HG03103 (cell line): ENCODE results near the gene ARHGEF28.

ENCODE experiments used
- ATAC-seq: cut with Tn5 transposase; IDR thresholded peaks from one replicate; pipeline ENCODE4 v1.9.1; 2021; ENCODE audit warnings: low read depth; ENCODE audit not compliant: unreplicated experiment

ARHGEF28 gene

GRCh38 chr5:73648515-73648914, 22.5 kb downstream of the ARHGEF28 start:
- ATAC-seq = no peak

DNA sequence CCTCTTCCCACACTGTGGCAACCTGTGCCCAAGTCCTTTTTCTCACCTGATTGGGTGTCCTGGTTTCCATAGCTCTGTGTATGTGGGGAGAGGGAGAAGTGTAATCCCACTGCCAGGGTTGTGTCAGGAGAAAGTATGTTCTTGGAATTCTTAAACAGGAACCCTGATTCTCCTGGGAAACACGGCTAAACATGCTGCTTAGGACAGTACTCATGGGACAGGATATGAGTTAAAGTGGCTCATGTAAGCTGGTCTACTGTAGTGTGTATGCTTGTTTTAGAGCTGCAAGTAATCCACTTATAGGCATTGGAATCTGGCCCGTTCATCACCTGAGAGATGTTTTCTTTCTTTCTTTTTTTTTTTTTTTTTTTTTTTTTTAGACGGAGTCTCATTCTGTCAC, 23.9 kb downstream of the ARHGEF28 start:
- no peak for ATAC-seq

DNA sequence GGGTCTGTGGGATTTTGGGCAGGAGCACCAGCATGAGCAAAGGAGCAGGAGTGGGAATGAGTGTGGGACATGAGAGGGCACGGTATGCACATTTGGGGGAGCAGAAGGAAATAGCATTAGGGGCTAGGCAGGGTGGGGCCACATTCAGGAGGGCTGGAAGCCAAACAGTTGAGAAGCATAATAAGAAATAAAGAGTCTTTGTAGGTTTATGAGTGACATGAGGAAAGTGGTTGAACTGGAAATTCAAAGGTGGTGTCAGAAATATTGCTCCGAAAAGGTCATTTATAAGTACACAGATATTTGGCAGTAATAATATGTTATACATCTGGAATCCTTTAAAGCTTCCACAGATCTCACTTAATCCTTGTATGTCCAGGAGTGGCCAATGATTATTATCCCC, 26.4 kb downstream of the ARHGEF28 start:
- no peak for ATAC-seq

DNA sequence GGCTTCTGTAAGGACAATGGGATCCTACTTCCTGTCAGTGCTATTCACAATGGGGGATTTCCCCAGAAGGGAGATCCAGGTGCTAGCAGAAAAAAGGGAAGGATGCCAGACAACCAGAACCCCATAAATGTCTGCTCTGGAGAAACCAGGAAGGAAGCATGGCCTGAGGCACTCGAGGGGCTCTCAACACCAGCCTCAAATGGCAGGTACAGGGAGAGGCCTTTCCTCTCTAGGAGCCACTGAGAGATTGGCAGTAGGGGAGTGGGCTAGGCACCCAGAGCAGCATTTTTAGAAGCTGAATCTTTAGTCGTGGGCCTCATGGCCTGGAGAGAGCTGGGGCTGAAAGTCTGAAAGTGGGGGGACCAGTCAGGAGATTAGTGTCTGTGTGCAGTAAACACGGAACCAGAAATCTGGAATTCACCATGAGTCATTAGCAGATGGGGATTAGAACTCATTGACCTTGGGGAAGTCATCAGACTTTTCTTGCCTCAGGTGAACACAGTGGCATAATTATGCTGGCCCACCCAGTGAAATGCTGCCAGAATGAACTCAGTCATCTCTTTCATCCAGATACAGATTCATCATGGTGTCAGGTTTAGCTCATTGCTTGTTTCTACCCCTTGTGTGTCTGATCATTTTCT, 28.3 kb downstream of the ARHGEF28 start:
- ATAC-seq = no peak

DNA sequence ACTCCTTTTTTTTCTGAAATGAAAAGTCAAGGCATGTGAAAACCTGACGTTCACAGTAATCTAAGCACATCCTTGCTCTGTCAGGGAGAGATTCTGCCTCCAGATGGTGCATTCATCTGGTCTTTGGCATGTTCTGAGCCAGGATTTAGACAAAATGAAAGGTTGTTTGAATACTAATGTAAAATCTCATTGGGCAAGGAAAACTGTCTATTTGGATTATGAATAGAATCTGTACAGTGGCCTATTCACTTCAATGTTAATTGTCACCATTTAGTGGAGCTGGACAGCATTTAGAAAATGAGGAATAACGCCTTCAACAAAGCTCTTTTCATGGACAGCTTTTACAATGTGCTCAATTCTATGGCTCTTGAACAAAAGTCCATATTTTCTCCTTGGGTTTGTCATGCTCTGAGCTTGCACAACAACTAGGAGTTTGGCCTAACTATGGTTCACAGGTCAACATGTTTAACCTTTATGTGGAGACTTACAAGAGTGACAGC, 28.9 kb downstream of the ARHGEF28 start:
- no peak for ATAC-seq

DNA sequence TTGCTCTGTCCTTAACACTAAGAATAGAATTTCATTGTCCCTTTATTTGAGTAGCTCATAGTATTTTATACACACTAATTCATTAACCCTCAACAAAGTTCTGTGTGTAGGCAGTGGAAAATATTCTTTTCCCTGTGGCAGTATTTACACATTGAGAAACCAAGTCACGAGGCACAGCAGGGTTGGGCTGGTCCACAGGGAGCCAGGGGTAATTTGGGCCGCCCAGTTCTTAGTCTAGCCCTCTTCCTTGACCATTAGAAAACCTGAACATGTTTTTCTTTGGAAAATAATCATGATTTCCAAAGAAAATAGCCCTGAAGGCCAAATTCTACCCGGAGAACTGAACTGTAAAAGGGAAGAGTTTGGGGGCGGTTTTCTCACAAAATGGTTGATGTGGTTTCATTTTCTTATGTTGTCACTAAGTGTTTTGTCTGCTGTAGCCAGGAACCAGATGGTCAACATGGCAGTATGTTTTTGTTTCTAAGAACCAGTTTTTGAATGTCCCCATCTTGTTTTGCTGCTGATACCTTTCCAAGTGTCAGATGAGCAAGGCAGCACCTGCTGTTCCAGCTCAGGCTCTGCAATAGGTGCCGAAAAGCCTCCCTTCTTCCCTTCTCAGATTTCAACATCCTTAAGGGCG, 29.6 kb downstream of the ARHGEF28 start:
- ATAC-seq = no peak

GRCh38 chr5:73661753-73662152, 35.8 kb downstream of the ARHGEF28 start:
- no peak for ATAC-seq

GRCh38 chr5:73663161-73663859, 37.3 kb downstream of the ARHGEF28 start:
- no peak for ATAC-seq

DNA sequence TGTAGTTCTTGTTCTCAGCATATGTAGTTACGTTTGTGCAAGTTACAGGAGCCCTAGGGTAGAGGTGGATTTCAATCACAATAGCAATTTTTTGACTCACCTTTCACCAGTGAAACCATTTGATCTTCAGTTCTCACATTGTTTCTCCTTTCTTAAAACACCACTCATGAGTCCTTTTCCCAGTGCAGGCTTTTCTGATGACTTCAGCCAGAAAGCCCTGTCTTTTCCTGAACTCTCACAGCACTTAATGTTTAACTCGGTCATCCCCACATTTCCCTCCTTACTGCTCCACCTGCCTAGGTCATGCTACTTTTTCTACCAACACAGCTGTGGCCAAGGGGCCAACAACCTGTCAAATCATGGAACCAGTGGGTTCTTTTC, 37.9 kb downstream of the ARHGEF28 start:
- no peak for ATAC-seq

- ATAC-seq = no peak
Measured at GRCh38 chr5:73664796-73665195, 38.8 kb downstream of the ARHGEF28 start.

DNA sequence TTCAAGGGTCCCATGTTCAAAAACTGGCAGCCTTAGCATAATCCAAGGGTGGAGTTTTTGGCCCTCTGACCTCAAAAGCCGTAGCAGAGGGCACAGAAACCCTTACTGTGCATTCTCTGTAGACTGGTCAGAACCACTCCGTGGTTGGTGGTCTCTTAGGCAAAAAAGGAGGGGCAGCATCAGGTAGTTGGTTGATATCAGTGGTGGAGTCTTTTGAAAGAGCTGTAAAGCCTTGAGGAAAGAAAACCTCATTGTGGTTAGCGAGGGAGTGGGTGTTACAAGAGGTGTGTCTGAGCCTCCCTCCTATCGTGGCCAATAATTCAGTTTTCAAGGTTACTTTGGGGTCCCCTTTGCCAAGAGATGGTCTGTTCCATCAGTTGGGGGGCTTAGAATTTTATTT, 40.9 kb downstream of the ARHGEF28 start:
- no peak for ATAC-seq

GRCh38 chr5:73668017-73668416, 42.0 kb downstream of the ARHGEF28 start:
- no peak for ATAC-seq

DNA sequence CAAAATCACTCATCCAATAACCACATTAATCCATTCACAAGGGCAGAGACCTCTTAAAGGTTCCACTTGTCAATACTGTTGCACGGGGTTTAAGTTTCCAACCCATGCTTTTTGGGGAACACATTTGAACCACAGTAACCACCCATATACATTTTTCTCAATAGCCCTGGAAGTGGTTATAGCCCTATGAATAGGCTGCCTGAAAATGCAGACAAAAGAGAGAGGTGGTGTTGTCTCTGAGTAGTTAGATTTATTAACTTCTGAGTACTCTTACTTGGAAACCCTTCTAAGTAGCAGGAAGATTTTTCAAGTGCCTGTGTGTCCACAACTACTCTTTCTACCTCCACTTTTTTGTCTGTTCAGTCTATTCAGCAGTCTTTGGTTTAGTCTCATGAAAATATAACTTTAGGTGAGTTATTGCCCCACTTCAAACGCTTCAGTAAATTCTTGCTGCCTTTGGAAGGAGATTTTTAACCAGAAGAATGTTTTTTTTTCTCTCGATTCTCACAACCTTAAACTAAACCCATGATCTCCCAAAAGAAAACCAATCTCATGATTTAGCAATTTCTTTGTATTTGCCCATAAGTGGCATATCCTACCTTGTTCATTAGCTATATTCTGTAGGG, 42.6 kb downstream of the ARHGEF28 start:
- ATAC-seq = no peak

DNA sequence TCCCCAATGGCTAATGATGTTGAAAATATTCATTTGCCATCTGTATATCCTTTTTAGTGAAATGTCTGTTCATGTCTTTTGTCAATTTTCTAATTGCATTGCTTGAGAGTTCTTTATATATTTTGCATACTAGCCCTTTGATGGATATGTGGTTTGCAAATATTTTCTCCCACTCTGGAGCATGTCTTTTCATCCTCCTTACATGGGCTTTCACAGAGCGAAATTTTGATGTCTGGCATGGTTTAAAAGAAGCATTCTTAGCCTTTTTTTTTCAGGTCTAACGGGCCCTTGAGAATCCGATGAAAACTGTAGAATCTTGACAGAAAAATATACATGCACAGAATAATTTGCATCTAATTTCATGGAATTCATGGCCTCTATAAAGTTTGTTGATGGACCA, 44.7 kb downstream of the ARHGEF28 start:
- ATAC-seq = no peak

DNA sequence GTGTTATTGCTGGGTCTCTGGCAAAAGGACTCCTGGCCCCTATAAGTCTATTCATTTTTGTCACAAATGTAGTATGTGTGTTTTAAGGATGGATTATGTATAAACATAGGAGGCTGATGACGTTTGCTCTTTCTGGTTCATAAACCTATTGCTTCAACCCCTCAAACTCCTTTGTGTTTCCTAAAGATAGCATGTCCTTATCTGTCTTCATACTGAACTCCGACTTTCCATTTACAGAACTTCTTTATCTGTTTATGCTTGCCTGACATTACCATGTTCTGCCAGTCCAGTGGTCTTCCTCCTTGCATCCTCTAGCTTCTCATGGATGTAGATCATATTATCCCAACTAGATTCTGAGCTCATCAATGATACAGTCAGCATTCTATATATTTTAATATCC, 46.1 kb downstream of the ARHGEF28 start:
- no peak for ATAC-seq

DNA sequence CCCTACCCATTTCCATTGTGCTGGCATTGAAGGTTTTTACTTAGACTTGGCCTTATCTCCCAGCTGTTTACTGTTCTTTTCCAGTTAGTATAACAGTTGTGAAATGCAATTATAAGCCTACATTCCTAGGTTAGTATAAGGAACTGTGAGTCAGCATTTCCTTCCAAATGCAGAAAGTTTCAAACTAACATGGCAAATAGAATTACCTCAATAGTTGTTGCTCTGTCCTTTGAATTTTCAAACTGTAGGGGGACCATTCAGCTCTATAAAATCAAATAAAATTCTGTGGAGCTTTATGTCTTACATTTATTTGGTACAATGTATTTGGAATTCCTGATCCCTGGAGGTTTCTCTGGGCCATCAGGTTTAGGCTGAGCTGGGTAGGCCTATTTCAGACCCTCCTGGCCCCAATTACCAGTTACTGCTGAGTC, 47.2 kb downstream of the ARHGEF28 start:
- ATAC-seq = no peak

DNA sequence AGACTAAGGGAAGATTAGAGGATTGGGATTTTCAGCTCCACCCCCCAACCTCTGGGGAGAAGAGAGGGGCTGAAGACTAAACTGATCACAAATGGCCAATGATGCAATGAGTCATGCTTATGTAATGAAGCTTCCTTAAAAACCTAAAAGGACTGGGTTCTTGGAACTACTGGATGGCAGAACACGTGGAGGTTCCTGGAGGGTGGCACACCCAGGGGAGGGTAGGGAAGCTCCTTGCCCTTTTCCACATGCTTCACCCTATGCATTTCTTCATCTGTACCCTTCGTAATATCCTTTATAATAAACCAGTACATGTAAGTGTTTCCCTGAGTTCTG, 48.6 kb downstream of the ARHGEF28 start:
- no peak for ATAC-seq

DNA sequence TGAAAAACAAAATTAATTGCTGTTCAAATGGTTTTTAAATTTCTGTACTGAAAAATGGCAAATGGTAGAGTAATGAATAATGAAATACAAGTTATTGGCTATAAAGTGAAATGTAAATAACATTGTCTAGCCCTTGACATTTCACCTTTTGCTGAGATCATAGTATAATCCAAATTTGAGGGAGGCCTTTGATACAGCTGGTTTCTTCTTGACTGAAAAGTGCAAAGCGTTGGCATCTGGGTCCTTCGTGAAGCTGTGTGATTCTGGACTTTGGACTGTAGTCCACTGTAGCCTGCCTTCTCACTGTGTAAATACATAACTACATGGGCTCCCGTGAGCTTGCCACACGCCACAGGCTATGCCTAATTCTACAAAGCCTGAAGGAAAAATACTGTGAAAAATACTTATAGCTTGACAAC, 52.3 kb downstream of the ARHGEF28 start:
- ATAC-seq = no peak

GRCh38 chr5:73678807-73679206, 52.8 kb downstream of the ARHGEF28 start:
- no peak for ATAC-seq

DNA sequence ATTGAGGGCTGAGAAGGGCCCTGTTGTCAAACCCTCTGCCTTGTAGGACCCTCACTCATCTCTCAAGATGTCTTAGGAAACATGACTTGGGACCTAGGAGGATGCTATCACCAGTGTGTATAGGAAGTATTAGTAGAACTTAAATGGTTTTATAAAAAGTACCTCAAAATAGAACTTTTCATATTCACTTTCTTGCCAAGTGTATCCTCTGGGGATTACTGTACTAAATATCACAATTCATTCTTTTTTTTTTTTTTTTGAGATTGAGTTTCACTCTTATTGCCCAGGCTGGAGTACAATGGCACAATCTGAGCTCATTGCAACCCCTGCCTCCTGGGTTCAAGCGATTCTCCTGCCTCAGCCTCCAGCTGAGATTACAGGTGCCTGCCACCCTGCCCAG, 56.2 kb downstream of the ARHGEF28 start:
- no peak for ATAC-seq

DNA sequence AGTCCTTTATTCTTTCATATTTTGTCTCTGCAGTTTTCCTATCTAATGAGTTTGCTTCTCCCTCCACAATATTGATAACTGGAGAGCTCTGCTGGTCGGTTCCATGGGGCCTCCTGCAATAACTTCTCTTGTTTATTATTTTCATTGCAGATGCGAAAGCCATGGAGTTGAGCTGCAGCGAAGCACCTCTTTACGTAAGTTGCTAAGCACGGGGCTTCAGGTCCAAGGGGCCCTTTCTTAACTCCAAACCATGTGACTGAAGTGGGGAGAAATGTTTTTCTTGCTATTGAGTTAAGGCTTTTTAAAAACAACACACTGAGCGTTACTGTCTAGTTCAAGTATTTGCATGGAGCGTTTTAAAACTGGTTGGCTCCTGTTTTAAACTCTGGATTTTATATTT, 58.7 kb downstream of the ARHGEF28 start:
- no peak for ATAC-seq
